Lower leg skin (tissue), 4 donors: Measurements from ENCODE around the gene RNASE9. TPM values are rescaled to one million over a fixed set of nuclear protein-coding genes. Genes with fewer than 3 reads are reported as not detected.

Experiments
- DNase-seq, 2 donors: peaks; one replicate each; pipeline ENCODE4 v3.0.0-alpha.2; 2019; ENCODE audit warnings: low spot score in 2 of 2
- H3K4me3 ChIP-seq: fragments of 200-600 bp; sonication (generic); 2 replicates; pipeline ENCODE4 v1.5.1; 2017; ENCODE audit warnings: mild to moderate bottlenecking, low read depth; ENCODE audit not compliant: poor library complexity, severe bottlenecking
- POLR2A ChIP-seq, 2 donors: fragments of 450-650 bp; IDR thresholded peaks; one replicate each; pipeline ENCODE4 v1.6.1; 2016 to 2017; ENCODE audit warnings: antibody characterized with exemption in 2 of 2, mild to moderate bottlenecking in 1 of 2, moderate library complexity in 1 of 2
- WGBS, 2 donors: methylation state at CpG; one replicate each; pipeline ENCODE4 v1.1.5; 2018; 5-methylcytosine and 5-hydroxymethylcytosine counted together
- intact Hi-C: fragments of 100-400 bp; cut with DNase I; formaldehyde crosslinking; loops from one replicate; pipeline ENCODE4 v1.15.0; 2023; ENCODE audit warnings: low total_unique reads
- total RNA-seq, 4 donors: library from RNA; depleted of rRNA; stranded (reverse); fragments of >200 nt; gene quantifications; one replicate each; pipeline ENCODE4 v1.1.0, GENCODE V29; 2016
- TF ChIP-seq, protein P1 (sequence below), 3 donors: fragments of 450-650 bp; IDR thresholded peaks; one replicate each; pipeline ENCODE4 v1.5.1; 2016; ENCODE audit warnings: antibody characterized with exemption in 3 of 3, mild to moderate bottlenecking in 3 of 3, moderate library complexity in 2 of 3

RNASE9 gene
- total RNA-seq, 4 donors from 2014 or later = not detected

GRCh38 chr14:20555845-20556244, 5.0 kb downstream of the RNASE9 start:
- no peak for DNase-seq
- TF ChIP-seq, protein P1, sequence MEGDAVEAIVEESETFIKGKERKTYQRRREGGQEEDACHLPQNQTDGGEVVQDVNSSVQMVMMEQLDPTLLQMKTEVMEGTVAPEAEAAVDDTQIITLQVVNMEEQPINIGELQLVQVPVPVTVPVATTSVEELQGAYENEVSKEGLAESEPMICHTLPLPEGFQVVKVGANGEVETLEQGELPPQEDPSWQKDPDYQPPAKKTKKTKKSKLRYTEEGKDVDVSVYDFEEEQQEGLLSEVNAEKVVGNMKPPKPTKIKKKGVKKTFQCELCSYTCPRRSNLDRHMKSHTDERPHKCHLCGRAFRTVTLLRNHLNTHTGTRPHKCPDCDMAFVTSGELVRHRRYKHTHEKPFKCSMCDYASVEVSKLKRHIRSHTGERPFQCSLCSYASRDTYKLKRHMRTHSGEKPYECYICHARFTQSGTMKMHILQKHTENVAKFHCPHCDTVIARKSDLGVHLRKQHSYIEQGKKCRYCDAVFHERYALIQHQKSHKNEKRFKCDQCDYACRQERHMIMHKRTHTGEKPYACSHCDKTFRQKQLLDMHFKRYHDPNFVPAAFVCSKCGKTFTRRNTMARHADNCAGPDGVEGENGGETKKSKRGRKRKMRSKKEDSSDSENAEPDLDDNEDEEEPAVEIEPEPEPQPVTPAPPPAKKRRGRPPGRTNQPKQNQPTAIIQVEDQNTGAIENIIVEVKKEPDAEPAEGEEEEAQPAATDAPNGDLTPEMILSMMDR (IDR thresholded peaks at IDR 0.05) = no peak
- TF ChIP-seq POLR2A (IDR thresholded peaks at IDR 0.05) = no peak
- WGBS, 2 donors = 84 to 98% methylated on average over 3 of the region's 3 CpGs
- no peak overlapping the region for H3K4me3 ChIP-seq
- intact Hi-C loops = no loop called here

DNA sequence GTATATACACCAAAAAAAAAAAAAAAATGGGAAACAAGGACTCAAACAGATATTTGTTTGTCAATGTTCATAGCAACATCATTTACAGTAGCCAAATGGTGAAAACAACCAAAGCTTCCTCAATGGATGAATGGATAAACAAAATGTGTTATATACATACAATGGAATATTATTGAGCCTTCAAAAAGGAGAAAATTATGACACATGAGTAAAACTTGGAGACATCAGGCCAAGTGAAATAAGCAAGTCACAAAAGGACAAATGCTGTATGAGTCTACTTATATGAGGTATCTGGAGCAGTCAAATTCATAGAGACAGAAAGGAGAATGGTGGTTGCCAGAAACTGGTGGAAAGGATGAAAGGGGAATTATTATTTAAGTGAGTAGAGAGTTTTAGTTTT, 7.8 kb downstream of the RNASE9 start:
- intact Hi-C loops = no loop called here
- DNase-seq = no peak
- TF ChIP-seq, protein P1 (IDR thresholded peaks at IDR 0.05) = no peak
- H3K4me3 ChIP-seq = no peak overlapping the region

DNA sequence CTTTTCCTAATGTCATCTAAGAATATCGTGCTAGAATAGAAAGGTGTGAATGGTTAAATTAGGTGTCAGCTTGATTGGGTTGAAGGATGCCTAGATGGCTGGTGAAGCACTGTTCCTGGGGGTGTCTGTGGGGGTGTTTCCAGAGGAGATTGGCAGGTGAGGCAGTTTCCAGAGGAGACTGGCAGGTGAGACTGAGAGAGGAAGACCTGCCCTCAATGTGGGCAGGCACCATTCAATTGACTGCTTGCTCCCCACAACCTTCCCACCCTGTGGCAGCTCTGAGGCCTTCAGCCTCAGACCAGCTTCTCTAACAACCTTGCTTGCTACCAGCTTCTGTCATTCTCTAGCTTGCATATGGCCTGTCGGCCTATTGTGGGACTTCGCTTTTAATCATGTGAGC, 9.2 kb downstream of the RNASE9 start:
- WGBS, 2 donors = 90 to 97% methylated on average over 3 of the region's 3 CpGs
- no peak for DNase-seq
- TF ChIP-seq, protein P1 (IDR thresholded peaks at IDR 0.05) = no peak
- no peak for TF ChIP-seq POLR2A (IDR thresholded peaks at IDR 0.05)
- intact Hi-C loops = no loop called here
- H3K4me3 ChIP-seq = no peak overlapping the region

- WGBS, 2 donors = 88 to 93% methylated on average over 2 of the region's 2 CpGs
- H3K4me3 ChIP-seq = no peak overlapping the region
- intact Hi-C loops = no loop called here
- DNase-seq = no peak
- TF ChIP-seq, protein P1 (IDR thresholded peaks at IDR 0.05) = no peak
- TF ChIP-seq POLR2A (IDR thresholded peaks at IDR 0.05) = no peak
These were observed 9.9 kb downstream of the RNASE9 start for GRCh38 chr14:20550926-20551325.

GRCh38 chr14:20548414-20549158, 12.3 kb downstream of the RNASE9 start:
- intact Hi-C loops = no loop called here
- DNase-seq = no peak
- H3K4me3 ChIP-seq = no peak overlapping the region
- TF ChIP-seq, protein P1 (IDR thresholded peaks at IDR 0.05) = no peak
- no peak for TF ChIP-seq POLR2A (IDR thresholded peaks at IDR 0.05)
- 90 to 94% methylated on average over 10 of the region's 10 CpGs for WGBS, 2 donors

- TF ChIP-seq, protein P1 (IDR thresholded peaks at IDR 0.05) = no peak
- TF ChIP-seq POLR2A (IDR thresholded peaks at IDR 0.05) = no peak
- intact Hi-C loops = no loop called here
- DNase-seq = no peak
- H3K4me3 ChIP-seq = no peak overlapping the region
- WGBS, 2 donors = 60 to 72% methylated on average over 3 of the region's 3 CpGs
These were observed 14.0 kb downstream of the RNASE9 start for GRCh38 chr14:20546877-20547276.
